NCI-H2171 treated with DMSO at 0.1 percent for 48 hours (cell line): ENCODE measurements around the gene CDC42EP1.
A peak's percentile ranks its signal among the peaks of the same experiment; 100 is the strongest.
"Not testable (repeated sequence)": the region's sequence is repeated elsewhere in the genome, so short reads cannot be mapped to it uniquely, and the experiment has no call there.

ENCODE experiments used
- DNase-seq: peaks from one replicate; lab custom pipeline; 2025; lab: John Stamatoyannopoulos, UW

CDC42EP1 gene

GRCh38 chr22:37559901-37560607 is at the start of gene CDC42EP1:
Gene CDC42EP1, plus strand, starts transcription at chr22:37560480. Its CDS starts 5,870 bp downstream, at chr22:37566350.
- no peak for DNase-seq

- no peak for DNase-seq
These were observed 48.7 kb upstream of the CDC42EP1 start for GRCh38 chr22:37511395-37512104.

GRCh38 chr22:37514526-37515051 is 45.7 kb upstream of the CDC42EP1 start:
- DNase-seq = no peak

- DNase-seq = no peak
These were observed 44.4 kb upstream of the CDC42EP1 start for GRCh38 chr22:37515901-37516300.

- DNase-seq = no peak
These were observed 43.8 kb upstream of the CDC42EP1 start for GRCh38 chr22:37516456-37516855.

GRCh38 chr22:37517826-37518450 is 42.3 kb upstream of the CDC42EP1 start:
- no peak for DNase-seq

- DNase-seq = no peak
These were observed 41.6 kb upstream of the CDC42EP1 start for GRCh38 chr22:37518509-37519267.

- no peak for DNase-seq
These were observed 40.7 kb upstream of the CDC42EP1 start, which contains the start of gene CARD10 for GRCh38 chr22:37519268-37520195. Gene CARD10, minus strand, starts transcription at chr22:37519415. Its CDS starts 215 bp downstream, at chr22:37519200.

- DNase-seq = no peak
These were observed 39.5 kb upstream of the CDC42EP1 start for GRCh38 chr22:37520776-37521191.

- no peak for DNase-seq
These were observed 39.0 kb upstream of the CDC42EP1 start for GRCh38 chr22:37521236-37521739.

- no peak for DNase-seq
These were observed 37.8 kb upstream of the CDC42EP1 start for GRCh38 chr22:37522482-37522881.

GRCh38 chr22:37525073-37525745 is 35.1 kb upstream of the CDC42EP1 start:
- DNase-seq = no peak

GRCh38 chr22:37525746-37526350 is 34.4 kb upstream of the CDC42EP1 start:
- DNase-seq = no peak

- no peak for DNase-seq
These were observed 33.9 kb upstream of the CDC42EP1 start for GRCh38 chr22:37526376-37526775.

- DNase-seq = not testable (repeated sequence)
These were observed 33.1 kb upstream of the CDC42EP1 start for GRCh38 chr22:37527081-37527752.

GRCh38 chr22:37527952-37528351 is 32.3 kb upstream of the CDC42EP1 start:
- not testable (repeated sequence) for DNase-seq

GRCh38 chr22:37529652-37530345 is 30.5 kb upstream of the CDC42EP1 start:
- DNase-seq = peak; percentile 95

GRCh38 chr22:37533995-37534394 is 26.3 kb upstream of the CDC42EP1 start:
- DNase-seq = peak; percentile 97
